Measurements from ENCODE around the gene PIGU.

The PIGU gene

GRCh38 chr20:34575271-34575670 lies 101.6 kb downstream of the PIGU start:
- no peak for FAIRE-seq

GRCh38 chr20:34574861-34575260 lies 102.0 kb downstream of the PIGU start:
- no peak for FAIRE-seq

GRCh38 chr20:34574426-34574825 lies 102.5 kb downstream of the PIGU start:
- FAIRE-seq, result no peak

GRCh38 chr20:34573541-34574300 lies 103.2 kb downstream of the PIGU start:
- FAIRE-seq, result no peak

- FAIRE-seq, result no peak
Observed at GRCh38 chr20:34571753-34572152, 105.1 kb downstream of the PIGU start.

- no peak for FAIRE-seq
Observed at GRCh38 chr20:34570859-34571306, 106.0 kb downstream of the PIGU start.

- no peak for FAIRE-seq
Observed at GRCh38 chr20:34569598-34569997, 107.3 kb downstream of the PIGU start.

- no peak for FAIRE-seq
Observed at GRCh38 chr20:34567892-34568865, 108.7 kb downstream of the PIGU start.

GRCh38 chr20:34566978-34567891 lies 109.7 kb downstream of the PIGU start:
- no peak for FAIRE-seq

GRCh38 chr20:34564833-34565232 lies 112.1 kb downstream of the PIGU start:
- FAIRE-seq, result no peak

- FAIRE-seq, result no peak
Observed at GRCh38 chr20:34562641-34563040, 114.3 kb downstream of the PIGU start.

GRCh38 chr20:34561661-34562060 lies 115.2 kb downstream of the PIGU start:
- no peak for FAIRE-seq

- FAIRE-seq, result no peak
Observed at GRCh38 chr20:34560614-34561013, 116.3 kb downstream of the PIGU start.

GRCh38 chr20:34560141-34560523 lies 116.8 kb downstream of the PIGU start:
- FAIRE-seq, result no peak

GRCh38 chr20:34559311-34560140 lies 117.4 kb downstream of the PIGU start:
- FAIRE-seq, result no peak

- FAIRE-seq, result no peak
Observed at GRCh38 chr20:34558320-34559218, 118.3 kb downstream of the PIGU start, which contains the start of gene MAP1LC3A. Gene MAP1LC3A, plus strand, starts transcription at chr20:34558718. Its CDS starts 151 bp downstream, at chr20:34558869.

GRCh38 chr20:34557936-34558319 lies 119.0 kb downstream of the PIGU start:
- no peak for FAIRE-seq

- FAIRE-seq, result no peak
Observed at GRCh38 chr20:34553366-34553867, 123.5 kb downstream of the PIGU start.

GRCh38 chr20:34552569-34552968 lies 124.3 kb downstream of the PIGU start:
- FAIRE-seq, result no peak

GRCh38 chr20:34549929-34550305 lies 127.0 kb downstream of the PIGU start:
- no peak for FAIRE-seq
